GM21786 (cell line): ENCODE data around the gene PADI1.

ENCODE experiments used
- ATAC-seq: cut with Tn5 transposase; IDR thresholded peaks from one replicate; pipeline ENCODE4 v1.9.1; 2021; ENCODE audit not compliant: unreplicated experiment

Gene PADI1

GRCh38 chr1:17270891-17271765 is 66.2 kb downstream of the PADI1 start:
- ATAC-seq: no peak

GRCh38 chr1:17272066-17272465 is 67.1 kb downstream of the PADI1 start:
- ATAC-seq: no peak

DNA sequence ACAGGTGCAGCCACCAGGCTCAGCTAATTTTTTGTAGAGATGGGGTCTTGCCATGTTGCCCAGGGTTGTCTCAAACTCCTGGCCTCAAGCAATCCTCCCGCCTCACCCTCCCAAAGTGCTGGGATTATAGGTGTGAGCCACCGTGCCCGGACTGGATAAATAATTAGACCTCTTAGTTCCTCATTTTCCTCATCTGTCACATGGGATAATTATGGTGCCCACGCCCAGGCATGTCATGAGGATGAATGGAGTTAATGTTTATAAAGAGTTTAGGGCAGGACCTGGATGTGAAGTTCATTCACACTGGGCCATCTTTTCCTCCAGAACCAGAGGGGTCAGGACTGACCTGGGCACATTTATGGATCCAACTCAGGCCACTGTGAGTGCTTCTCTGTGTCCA is 67.7 kb downstream of the PADI1 start:
- ATAC-seq: no peak

GRCh38 chr1:17273096-17273495 is 68.2 kb downstream of the PADI1 start:
- no peak for ATAC-seq

DNA sequence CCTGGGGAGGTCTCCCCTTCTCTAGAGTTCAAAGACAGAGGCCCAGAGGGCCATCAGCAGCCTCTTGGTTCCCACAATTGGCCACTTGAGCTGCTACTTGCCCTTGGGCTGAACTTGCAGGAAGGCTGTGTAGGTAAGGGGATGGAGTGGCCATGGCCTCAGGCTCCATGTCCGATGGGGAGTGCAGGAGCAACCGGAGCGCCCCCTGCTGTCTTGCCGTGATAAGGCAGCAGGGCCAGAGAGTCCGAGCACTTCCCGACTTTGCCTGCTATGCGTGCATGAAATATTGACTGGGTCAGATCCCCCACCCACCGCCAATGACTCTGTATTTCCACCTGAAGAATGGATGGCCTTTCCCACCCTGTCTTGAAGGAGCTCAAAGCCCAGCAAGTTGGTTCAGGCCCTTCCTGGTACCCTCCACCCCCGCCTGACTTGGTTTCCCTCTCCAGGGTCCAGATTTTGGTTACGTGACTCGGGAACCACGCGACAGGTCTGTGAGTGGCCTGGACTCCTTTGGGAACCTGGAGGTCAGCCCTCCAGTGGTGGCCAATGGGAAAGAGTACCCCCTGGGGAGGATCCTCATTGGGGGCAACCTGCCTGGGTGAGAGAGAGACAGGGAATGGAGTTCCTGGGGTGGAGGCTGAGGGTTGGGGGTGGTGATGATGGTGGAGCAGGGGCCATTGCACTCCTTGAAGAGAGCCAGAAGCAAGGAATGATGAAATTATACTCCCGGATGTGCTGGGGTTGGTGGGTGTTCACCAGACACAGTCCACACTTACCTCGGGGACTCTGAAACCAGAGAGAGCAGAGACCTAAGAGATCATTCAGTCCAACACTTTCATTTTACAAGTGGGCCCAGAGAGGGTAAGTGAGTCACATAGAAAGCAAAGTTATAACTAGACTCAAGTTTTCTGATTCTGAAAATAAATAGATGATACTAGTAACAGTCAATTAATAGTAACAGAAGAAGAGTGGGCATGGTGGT is 69.5 kb downstream of the PADI1 start:
- ATAC-seq: no peak

DNA sequence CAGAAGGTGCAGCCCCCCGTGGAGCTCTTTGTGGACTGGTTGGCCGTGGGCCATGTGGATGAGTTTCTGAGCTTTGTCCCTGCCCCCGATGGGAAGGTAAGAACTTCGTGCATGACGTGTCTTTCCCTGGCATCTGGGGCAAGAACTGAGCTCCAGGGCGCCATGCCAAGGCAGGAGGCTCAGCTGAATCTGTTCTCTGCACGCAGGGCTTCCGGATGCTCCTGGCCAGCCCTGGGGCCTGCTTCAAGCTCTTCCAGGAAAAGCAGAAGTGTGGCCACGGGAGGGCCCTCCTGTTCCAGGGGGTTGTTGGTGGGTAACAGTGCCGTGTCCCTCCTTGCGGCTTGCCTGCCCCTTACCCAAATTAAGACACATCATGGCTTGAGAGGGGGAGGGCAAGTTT is 71.6 kb downstream of the PADI1 start:
- ATAC-seq: no peak

DNA sequence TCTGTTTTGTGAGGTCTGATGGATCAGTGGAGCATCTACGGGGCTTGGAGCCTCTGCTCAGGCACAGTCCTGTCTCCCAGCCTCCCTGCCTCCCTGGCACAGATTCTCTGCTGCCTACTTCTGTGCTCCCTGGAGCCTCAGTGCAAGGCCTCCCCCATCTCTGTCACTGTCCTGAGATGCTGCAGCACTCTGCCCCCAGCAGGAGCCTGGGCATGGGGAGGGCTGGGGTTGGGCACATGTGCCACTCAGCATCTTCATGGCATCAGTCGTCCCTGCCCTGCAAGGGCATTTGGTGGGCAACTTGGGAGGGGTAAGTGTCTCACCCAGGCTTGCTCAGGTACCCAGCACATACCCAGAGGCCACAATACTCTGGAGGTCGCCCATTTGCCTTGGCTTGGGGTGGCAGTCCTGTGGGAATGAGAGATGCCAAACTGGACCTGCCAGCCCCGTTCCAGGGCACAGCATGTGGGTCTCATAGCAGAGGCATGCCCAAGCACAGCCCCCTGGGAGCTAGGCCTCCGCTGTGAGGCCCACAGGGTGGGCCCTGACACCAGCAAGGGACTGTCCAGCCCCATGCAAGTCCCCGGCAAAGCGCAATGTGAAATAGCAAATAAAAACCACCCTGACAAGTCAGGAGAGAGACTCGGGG is 72.7 kb downstream of the PADI1 start:
- ATAC-seq: no peak

DNA sequence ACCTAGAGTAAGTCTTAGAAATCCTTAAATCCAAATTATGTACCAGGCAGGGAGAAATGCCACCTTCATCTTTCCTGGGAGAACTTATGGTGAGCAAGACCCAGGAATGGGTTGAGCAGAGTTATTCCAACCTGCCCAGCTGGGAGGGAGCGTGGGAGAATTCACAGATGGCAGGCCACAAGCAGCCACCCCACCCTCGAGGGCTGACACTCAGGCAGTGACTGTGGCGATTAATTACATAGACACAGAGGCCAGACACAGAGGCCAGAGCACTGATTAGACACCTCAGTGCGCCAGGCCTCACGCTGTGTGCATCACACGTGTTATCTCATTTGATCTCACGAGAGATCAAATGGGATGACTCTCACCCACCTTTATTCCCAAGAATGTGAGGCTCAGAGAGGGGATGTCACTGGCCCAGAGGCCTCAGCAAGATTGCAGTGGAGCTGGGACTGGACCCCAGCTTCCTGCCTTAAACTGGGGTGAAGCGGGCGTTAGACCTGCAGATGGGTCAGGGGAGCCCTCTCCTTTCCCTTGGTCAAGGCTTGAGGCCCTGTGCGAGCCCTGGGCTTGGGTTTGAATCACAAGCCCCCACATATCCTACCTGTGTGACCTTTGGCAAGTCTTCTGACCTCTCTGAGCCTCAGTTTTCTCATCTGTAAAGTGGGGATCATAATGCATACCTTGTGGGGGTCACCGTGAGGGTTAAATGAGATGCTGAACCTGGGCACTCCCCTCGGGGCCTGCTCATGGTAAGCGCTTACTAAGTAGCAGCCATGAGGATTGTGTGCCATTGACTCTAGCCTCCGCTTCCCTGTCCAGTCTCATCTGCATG is 74.3 kb downstream of the PADI1 start:
- no peak for ATAC-seq

DNA sequence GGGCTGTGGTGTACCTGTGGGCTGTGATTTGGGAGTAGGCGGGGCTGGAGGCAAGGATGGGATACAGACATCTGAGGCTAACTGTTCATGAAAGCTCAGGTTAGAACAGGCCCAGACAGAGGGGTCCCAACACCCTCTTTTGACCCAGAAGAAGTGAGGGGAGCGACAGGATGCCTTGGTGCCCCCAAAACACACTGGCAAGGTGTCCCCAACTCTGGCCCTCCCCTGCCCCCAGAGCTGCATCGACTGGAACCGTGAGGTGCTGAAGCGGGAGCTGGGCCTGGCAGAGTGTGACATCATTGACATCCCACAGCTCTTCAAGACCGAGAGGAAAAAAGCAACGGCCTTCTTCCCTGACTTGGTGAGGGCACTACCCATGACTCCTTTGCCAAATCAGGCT is 75.5 kb downstream of the PADI1 start:
- ATAC-seq: no peak

GRCh38 chr1:17280894-17281293 is 76.0 kb downstream of the PADI1 start:
- ATAC-seq: no peak

DNA sequence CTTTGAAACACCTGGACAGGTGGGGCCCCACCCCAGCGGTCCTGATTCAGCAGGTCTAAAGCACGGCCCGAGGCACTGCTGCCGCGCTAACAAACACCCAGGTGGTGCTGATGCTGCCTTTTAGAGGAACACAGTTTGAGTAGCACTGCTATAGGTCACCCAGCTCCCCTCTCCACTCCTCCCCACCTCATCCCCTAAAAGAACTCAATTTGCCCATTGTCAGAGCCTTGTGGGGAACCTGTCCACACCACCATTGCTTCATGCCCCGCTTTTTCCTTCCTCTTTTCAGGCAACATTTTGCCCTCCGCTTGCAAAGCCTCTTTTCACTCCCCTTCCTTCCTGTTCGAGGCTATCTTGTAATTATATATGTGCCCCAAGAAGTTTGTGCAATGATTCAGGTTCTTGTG is 76.8 kb downstream of the PADI1 start:
- ATAC-seq: no peak

DNA sequence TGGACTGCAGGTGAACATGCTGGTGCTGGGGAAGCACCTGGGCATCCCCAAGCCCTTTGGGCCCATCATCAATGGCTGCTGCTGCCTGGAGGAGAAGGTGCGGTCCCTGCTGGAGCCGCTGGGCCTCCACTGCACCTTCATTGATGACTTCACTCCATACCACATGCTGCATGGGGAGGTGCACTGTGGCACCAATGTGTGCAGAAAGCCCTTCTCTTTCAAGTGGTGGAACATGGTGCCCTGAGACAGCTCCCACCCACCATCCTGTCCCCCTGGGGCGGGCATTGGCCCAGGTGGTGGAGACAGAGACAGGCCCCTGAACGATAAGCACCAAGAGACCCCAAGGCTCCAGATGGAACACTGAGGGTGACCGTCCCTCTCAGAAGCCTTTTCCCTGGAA is 77.9 kb downstream of the PADI1 start:
- ATAC-seq: no peak

- ATAC-seq: no peak
These were observed 81.7 kb downstream of the PADI1 start for GRCh38 chr1:17286646-17287045.

DNA sequence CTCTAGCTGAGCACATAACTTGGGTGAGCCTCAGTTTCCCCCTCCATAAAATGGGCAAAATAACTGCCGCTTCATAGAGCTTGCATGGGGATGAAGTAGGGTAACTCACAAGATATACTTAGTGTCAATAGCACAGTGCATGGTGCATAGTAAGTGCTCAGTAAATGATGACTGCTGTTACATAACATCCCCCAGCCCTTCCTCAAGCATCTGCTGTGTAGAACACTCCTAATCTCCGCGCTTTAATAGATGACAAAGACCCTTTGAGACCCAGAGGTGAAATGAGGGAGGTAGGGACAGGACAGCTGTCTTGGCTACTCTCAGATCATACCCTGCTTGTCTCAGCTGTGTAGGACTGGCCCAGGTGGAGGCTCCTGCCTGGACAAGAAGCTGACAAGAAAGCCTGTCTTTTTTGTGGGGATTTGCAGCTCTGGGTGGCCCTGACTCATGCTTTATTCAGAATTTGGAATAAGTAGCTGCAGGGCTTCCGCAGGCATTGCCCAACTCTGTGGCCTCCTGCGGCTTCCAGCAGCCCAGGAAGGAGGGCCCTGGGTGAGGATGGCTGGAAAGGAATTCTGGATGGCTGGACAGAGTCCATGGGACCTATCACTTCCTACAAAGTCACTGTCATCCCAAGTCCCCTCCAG is 82.3 kb downstream of the PADI1 start:
- ATAC-seq: no peak

DNA sequence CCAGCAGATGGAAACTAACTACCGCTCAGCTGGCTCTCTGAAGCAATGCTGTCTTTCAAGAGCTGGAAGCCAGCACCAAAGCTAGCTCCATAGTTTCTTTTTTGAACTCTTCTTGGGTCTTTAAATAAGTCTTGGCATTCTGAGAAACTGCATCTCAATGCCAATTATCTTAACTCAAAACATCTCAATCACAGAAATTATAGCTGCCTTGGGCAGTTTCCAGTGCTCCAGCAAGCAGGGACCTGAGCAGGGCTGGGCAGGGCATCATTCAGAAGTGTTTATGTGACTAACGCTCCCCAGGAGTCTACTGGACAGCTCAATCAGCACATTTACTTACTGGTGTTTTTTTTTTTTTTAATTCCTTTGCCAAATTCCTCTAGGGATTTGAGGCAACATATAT is 84.8 kb downstream of the PADI1 start:
- no peak for ATAC-seq

DNA sequence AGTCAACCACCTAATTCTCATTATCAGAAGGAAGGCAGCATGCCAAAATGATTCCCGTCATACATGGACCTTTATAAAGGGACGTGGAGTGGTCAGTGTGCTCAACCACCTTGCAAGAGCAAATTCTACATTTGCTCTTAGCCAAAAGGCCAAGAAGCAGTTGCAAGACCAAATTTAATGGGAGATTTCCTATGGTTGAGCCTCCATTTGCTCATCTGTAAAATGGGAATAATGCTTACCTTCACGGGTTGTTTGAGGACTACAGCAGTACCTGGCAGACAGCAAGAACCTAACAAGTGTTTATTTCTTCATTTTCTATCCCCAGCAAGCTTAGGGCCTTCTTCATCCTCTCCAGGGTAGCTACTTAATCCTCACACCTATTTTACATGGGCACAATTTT is 85.6 kb downstream of the PADI1 start:
- ATAC-seq: no peak

DNA sequence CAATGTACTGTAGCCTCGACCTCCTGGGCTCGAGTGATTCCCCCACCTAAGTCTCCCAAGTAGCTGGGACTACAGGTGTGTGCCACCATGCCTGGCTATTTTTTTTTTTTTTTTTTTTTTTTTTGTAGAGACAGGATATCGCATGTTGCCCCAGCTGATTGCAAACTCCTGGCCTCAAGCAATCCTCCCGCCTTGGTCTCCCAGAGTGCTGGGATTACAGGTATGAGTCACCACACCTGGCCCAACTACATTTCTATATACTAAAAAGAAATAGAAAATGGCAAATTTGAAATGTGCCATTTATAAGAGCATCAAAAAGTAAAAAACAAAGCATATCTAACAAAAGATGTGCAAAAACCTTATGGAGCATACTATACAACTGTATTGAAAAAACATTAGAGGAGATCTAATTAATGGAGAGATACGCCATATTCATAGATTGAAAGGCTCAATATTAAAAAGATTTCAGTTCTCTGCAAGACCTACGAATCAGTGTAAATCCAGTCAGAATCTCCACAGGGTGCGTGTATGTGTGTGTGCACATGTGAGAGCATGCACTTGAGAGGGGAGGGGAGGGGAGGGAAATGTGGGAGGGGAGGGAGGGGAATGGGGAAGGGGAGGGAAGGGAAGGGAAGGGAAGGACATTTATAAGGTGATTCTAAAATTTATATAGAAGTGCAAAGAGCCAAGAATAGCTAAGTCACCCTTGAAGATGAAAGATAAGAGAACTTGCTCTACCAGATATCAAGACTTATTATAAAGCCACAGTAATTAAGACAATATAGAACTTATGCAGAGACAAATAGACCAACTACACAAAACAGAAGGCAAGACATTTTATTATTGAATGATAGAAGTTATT is 87.6 kb downstream of the PADI1 start:
- ATAC-seq: no peak

DNA sequence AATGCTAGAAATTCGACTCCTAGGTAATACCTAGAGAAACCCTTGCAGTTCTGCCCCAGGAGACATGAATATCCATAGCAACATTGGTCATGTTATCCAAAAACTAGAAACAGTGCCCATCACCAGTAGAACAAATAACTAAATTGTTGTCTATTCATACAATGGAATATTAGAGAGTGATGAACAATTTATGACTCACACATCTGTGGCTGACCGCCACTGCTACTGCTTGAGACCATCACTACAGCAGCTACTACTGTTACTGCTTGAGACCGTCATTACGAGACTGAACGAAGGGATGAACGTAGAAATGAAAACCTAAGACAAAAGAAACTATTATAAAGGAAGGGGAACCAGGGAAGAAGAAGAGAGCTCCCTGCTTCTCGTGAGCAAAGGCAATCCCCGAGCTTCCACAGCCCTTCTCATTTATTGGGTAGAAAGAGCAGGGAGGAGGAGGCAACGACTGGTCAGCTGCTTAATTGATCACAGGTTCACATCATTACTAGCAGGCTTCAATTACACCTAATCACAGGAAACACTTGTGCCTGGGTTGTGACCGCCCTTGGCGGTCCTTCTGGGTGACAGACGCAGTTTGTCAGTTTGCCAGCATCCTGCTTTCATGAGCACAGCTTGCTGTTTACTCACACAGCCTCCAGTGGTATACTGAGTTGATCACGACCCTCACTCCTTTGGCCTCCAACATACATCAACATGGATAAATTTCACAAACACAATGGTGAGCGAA is 88.9 kb downstream of the PADI1 start:
- ATAC-seq: no peak
